ENCODE measurements around the gene WNT9A.

The WNT9A gene

DNA sequence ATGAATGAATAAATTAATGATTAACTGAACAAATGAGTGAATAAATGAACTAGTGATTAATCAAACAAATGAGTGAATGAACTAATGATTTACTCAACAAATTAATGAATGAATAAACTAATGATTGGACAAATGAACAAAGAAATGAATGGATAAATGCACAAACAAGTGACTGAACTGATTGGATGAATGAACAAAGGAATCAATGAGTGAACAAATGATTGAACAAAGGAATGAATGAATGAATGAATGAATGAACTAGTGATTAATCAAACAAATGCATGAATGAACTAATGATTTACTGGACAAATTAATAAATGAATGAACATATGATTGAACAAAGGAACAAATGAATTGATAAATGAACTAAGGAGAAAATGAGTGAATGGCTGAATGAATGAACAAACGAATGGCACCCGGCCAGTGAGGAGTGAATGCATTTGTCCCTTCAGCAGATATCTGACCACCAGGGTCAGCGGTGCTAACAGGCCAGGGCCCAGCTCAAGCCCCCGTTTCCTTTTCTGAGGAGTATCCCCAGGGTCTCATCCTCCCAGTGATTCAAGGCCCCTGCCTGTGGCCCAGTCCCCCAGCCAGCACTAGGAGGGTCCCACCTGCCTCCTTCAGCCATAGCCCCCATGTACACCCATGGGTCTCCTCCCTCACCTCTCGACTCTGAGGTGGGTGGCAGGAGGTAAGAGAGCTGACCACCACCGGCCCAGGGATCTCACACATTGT is 49.9 kb downstream of the WNT9A start:
- DNase-seq (ENCODE audit: low read depth in 2 of 2): no peak

DNA sequence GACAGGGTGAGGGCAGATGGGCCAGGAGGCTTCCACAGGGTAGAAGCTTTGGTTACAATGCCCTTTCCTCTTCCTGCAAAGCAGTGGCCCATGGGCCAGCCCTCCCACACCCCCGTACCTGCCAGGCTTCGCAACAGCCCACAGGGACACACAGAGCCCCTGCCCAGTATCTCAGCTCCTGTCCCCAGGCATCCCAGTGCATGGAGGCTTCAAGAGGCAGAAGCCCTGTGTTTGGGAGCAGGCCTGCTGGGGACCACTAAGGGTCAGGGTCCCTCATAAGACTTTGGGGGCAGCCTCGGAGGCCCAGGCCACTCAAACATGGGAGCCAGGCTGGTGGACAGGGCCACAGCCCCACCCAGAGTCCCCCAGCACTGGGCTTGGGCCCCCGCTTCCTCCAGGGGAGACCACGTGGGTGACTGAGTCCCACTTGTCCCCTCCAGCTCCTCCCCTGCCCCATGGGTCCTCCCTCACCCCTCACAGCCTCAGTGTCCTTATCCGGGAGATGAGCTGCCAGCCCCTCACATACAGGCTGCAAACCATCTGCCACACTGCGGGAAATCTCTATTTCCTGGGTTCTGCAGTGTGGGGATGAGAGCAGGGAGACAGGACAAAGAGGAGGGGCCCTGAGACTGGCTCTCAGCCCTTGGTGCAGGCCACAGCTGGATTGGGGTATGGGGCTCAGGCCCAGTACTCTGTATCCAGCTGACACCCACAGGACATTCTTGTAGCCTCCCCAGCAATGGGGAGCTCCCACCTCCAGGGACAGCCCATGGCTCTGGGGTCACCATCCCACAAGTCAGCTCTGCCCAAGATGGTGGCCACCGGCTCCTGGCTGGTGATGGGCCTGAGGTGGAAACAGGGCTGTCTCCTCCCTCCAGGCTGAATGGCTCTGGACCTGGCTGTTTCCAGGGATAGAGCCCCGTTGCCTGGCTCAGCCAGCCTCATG is 50.7 kb downstream of the WNT9A start:
- no peak for DNase-seq (ENCODE audit: low read depth in 2 of 2)

DNA sequence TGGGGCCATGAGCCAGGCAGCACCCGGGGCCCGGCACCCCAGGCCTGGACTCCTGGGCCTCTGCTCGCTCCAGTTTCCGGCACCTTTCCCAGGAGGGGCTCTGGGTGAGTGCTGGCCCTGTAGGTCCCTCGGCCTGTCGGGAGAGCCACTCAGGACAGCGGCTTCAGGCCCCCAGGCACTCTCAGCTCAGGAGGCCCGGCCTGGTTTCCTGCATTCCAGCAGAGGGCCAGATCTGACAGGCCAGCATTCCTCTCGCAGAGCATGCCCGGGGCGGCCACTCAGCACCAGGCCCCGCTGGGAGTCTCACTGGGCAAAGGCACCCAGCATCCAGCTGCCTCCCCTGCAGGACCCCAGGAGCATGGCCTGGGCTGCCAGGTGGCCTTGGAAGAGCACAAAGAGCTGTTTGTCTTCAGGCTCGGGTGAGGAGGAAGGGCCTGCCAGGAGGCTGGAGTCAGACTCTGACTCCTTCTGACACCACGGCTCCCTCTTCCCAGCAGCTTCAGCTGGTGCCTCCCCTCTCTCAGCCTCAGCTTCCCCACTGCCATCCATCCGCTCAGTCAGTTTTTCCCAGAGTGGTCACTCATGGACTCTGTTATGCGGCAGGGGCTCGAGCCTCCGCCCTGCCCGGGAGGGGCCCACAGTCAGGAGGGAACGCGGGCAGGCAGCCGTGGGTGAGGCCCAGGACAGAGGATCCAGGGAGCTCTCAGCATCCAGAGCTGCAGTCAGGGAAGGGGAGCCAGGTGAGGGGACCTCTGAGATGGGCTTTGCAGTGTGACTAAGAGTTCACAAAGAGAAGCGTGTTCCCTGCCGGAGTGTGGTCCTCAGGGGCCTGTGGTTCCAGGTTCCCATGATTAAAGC is 51.7 kb downstream of the WNT9A start:
- DNase-seq (ENCODE audit: low read depth in 2 of 2): no peak

DNA sequence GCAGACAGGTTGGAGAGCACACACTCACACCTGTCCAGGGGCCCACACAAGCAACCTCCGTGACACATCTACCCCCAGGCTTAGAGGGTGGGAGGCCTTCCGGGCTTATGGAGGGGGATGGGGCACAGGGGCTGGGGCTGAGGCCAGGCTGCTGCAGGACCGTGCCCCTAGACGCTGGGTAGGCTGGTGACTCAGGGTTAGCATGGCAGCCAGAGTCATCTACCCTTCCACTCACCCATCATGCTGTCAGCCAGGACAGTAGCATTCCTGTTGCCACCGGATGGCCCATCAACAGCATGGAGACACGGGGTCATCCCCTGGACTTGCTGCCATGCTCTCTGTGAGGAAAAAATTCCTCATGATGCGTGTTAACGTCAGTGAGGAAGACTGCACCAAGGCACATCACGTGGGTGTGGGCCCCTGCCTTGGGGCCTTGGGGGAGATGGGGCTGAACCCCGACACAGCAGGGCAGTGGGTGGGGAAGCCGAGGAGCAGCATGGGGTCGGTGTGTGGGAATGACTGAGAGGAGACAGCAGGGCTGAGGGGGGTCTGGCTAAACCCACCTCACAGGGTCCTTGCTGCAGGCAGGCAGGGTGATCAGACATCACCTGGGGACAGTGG is 52.8 kb downstream of the WNT9A start:
- no peak for DNase-seq (ENCODE audit: low read depth in 2 of 2)

DNA sequence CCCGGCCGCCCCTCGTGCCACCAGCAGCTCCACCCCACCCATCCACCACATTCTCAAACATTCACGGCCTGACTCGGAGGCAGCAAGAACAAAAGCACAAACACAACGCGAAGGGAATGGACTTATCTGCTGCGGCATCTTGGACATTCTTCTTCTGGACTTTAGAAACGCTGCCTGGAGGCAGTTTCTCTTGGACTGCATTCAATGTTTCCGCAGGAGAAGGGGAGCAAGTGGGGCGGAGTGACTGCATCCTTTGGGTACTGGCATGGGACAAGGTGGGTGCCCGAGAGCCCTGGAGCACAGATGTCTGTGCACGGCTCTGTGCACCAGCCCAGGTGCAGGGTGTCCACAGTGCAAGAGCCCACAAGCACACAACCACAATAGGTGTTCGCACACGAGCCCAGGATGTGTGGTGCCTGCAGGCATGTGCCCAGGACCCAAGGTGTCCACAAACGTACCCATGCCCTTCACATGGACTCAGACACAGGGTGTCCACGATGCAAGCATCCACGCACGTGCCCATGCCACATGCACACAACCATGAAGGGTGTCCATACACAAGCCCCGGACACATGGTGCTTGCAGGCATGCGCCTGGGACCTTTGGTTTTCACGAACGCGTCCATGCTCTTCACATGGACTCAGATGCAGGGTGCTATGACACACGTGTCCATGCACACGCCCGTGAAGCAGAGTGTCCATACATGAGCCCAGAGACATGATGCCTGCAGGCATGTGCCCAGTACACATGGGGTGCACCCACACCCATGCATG is 53.6 kb downstream of the WNT9A start:
- no peak for DNase-seq (ENCODE audit: low read depth in 2 of 2)

DNA sequence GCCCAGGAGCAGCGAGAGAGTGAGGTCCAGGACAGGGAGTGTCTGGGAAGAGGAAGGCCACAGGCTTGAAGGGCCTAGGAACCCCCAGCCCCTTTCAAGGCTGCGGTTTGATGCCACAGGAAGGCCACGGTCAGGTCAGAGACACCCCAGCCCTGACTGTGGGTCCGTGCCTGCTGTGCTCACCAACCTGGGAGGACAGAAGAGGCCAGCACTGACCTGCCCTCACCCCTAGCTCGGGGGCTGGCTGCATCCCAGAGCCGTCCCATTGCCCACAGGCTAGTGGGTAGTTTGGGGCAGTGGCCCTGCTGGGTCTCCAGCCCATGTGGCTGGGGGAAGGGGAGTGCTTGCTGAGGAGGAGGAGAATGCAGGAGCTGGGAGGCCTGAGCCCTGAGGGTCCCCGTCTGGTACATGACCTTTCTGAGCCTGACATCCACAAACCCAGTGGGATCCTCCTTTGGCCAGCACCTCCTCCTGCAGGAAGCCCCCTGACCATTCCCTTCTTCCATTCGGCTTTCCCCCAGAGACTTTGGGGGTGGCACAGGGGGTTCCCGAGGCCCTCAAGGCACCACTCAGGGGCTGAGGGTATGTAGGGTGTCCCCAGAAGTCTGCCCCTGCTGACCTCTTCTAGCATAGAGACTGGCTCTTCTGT is 54.3 kb downstream of the WNT9A start:
- DNase-seq (ENCODE audit: low read depth in 2 of 2): no peak

DNA sequence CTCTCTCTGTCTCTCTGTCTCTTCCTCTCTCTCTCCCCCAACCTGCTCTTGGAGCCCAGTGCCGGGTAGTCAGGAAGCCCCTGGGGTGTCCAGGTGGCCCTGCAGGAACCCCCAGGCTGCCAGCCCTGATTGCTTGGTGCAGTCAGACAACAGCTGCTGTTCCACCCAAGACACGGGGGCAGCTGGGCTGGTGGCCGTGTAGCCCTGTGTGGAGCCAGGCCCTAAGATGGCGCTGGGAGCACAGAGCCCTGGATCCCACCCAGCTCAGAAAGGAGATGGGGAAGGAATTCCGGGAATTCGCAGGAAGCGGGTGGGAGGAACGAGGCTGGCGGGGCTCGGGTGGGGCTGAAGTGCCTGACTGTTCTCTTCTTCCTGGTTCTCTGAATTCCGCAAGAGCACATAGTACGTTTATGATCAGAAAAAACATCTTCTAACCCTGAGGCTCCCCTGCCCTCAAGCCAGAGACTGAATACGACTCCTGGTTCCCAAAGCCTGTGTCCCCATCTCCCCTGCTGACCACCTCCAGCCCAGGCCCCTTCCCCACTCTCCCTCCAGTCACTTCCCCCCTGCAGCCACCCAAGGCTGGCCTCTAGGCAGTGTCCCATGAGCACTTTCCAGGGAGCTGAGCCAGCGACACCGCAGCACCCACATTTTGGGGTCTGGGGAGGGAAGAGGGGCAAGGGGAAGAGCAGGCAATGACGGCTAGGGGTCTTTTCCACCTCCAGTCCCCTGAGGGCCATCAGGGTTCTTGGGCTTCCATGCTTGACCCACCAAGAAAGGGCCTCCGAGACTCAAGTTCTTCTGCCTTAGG is 55.0 kb downstream of the WNT9A start:
- DNase-seq (ENCODE audit: low read depth in 2 of 2): no peak

DNA sequence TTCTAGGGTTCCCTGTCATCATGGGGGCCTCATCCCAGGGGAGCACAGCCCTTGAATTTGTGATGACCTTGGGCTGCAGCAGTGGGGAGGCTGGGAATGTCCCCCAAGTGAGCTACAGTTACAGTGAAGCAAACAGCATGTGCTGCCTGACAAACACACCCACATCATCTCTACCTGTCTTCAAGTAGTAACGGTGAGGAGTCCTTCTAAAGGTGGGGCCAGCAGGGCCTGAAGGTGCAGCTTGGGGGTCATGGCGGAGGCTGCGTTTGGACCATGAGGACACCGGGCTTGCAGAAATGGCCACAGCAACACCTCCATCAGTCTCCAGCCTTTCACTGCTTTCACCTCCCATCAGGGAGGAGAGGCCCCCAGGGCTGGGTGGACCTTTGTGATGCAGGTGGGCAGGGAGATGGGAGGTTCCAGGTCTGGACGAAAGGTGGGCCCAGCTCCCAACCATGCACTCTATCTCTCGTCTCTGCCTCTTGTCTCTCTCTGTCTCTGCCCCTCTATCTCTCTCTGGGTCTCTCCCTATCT is 55.7 kb downstream of the WNT9A start:
- DNase-seq (ENCODE audit: low read depth in 2 of 2): no peak

DNA sequence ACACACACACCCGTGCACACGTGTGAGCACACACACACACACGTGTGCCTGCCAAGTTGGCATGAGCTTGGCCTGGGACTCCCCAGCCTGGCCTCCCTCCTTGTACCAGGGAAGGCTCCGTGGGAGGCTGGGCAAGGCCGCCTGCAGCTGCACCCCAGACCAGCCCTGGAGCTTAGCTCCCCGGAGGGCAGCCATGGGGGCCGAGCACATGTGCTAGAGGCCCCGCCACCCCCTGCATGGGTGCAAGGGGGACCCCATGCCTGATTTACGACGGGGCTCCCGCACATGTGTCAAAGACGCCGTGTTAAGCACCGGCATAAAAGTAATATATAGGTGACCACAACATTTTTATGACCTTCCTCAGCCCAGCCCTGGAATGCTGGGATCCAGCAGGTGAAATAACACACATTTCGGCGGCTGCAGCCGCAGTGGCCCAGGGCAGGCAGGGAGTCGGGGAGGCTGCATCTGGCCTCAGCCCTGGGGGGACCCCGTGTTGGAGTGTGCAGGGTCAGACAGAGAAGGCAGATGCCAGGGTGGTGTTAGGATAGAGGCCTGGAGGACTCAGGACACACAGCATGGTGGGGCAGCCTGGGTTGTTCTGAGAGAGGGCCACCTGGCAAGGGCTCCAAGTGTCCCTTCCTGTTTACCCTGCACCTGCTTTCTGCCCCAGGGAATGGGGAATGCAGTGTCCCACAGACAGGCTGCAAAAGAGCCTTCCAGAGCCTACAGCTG is 56.3 kb downstream of the WNT9A start:
- DNase-seq (ENCODE audit: low read depth in 2 of 2): no peak

DNA sequence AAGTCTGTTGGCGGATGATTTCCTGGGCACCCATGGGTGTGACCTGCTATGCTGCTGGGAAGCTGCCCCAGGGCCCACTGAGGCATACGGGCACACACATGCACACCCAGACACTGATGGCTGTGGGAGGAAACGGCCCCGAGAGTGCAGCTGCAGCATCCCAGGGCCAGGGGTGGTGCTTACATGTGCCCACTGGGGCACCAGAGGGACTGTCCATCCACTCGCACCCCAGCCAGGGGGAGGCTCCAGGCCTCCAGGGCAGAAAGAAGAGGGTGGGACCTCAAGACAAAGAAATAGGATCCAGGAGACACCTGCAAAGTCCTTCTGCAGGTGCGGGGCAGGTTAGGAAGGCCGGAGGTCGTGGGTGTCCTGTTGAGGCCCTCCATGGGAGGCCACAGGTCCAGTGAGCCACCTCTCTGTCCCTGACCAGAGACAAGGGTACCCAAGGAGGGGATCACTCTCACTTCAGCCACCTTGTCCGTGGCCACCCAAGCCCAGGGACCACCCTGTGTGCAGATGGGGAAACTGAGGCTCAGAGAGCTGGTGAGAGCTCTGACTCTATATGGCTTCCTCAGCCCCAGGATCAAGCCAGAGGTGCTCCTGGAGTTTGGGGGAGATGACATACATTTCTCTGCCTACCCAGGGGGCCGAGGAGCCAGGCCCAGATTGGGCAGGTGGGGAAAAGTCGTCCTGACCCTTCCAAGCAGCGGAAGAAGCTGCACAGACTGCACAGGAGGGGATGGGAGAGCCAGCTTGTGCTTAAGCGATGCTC is 57.1 kb downstream of the WNT9A start:
- DNase-seq (ENCODE audit: low read depth in 2 of 2): no peak

DNA sequence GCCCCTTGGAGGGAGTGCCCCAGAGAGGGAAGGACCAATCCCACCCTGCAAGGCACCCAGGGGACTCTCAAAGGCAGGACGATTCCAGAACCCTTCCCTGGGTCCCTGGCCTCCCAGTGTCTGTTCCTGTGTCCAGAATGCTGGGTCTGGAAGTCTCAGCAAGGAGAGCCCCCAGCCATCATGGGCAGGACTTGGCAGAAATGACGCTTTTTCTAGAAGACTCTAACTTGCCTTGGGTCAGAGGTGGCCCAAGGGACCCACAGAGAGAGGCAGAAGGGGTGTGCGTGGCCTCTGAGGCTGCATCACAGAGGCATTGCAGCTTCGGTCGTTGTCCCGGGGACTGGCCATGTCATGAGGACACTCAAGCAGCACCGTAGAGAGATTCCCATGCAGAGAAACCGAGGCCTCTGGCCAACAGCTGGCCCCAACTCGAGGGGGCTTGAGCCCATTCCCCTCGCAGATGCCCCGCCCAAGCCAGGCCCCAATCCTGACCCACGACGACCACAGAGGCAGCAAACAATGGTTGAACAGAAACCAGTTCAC is 57.8 kb downstream of the WNT9A start:
- no peak for DNase-seq (ENCODE audit: low read depth in 2 of 2)

DNA sequence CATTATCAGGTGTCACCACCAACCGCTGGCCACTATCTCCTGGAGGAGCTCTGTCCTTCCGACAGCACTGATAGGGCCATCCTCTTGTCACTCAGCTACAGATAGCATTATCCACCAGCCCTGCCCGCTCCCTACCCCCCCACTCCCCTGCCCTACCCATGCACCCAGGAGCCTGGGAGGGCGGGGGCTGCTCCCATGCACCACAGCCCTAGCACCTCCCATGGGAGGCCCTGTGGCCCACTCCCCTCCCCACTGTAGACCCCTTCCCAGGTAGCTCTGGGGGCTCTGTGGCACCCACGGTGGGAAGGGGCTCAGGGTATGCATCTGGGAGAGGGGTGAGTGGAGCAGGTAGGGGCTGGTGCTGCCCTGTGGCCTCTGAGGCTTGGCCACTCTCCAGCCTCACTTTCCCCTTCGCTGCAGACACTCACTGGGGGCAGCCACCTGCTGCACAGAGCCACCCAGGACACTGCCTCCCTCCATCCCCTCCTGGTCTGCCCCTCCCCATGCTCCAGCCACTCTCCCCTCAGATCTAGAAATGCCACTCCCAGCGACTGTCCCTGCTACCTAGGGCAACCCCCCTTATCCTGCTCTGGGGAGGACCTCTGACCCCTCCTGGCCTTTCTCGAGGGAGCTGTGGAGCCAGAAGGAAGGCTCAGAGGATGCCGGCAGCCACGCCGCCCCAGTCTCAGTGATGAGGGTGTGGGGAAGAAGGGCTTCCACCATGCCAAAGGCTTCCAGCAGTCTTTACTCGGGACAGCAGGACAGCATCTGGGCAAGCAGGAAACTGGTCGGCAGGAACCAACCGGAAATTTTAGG is 58.5 kb downstream of the WNT9A start:
- DNase-seq (ENCODE audit: low read depth in 2 of 2): no peak

DNA sequence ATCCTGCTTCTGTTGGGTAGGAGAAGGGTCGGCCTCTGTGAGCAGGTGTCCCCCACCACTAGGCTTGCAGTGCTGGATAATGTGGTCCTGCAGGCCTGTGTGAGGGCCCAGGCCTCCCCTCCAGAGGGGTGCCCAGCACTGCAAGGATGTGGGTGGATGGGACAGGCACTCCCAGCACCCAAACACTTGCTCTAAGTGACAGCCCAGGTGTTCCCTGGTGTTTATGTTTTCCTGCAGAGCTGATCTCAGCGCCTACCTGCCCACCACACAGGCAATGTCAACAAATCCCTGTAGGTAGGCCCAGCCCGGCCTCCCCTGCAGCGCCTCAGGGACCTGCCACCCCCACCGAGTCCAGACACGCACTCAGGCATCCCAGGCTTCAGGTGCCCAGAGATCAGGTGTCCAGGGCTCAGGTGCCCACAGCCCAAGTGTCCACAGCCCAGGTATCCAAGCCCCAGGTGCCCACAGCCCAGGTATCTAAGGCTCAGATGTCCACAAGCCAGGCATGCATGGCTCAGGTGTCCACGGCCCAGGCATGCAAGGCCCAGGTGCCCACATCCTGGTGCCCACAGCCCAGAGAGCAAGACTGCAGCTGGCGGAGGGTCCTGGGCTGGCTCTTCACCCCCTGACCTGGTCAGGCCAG is 59.2 kb downstream of the WNT9A start:
- DNase-seq (ENCODE audit: low read depth in 2 of 2): no peak

DNA sequence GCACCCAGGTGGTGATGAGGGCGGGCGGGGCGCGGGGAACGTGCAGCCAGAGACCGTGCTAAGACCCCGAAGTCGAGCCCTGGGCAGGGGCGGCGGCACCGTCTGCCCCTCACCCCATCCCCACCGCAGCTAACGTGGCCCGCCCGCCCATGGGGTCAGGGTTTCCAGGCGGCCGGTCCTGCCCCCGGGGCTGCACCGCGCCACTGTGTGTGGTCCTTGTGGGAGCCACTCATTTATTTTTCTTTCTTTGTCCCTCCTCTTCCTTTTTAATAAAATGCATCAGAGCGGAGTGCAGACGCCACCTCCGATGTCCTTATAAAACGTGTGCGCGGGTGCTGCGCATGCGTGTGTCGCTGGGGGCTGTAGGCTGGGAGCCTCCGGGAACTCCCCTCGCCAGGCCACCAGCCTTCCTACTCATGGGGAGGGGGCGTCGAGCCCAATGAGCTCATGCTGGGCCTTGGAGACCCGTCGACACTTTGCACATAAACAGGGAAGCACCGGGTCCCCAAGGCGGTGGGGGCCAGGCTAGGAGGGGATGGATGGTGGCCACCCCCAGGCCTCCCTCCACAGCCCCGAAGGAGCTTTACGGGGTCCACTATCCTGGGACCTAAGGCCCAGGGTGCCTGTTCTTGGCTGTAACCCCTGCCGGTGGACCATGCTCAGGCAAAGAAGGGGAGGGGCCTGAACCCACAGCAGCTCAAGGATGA is 59.9 kb downstream of the WNT9A start:
- DNase-seq (ENCODE audit: low read depth in 2 of 2): no peak

DNA sequence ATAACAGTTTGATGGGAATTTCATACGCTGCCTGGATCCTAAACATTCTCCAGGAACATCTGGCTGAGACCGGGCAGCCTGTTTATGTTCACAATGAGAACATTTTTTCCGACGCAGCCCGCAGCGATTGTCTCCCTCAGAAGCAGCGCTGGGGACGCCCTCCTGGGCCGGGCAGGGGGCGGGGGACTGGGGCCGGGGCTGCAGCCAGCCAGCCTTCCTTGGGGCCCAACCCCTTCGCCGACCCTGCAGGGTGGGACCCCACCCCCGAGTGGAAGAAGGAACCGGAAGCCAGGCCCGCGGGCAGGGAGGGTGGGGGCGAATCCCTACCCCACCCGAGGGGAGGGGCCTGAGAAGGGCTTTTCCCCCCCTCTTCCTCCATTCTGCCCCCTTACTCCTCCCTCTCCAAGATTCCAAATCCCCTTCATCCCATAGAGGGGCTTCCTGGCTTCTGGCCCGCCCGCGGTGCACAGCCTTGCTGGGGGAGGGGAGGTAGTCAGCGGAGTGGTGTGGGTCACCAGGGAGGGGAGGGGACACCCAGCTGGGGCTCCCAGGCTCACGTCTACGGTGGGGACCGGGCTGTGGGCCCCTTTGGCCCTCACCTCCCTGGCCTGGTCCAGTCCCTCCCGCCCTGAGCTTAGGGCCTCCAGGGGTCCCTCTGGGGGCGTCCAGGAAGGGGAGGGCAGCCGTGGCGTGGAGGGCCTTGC is 60.6 kb downstream of the WNT9A start:
- no peak for DNase-seq (ENCODE audit: low read depth in 2 of 2)

Data from activated CD4-positive, alpha-beta T cell treated with anti-CD3 and anti-CD28 coated beads for 24 hours (primary cell).